MV-4-11 (cell line): Measurements from ENCODE around the gene TTPAL.
A peak's percentile ranks its signal among the peaks of the same experiment; 100 is the strongest.

Source experiments
- DNase-seq: peaks from one replicate; lab custom pipeline; 2025; lab: John Stamatoyannopoulos, UW

Gene TTPAL

GRCh38 chr20:44497761-44498160 lies 22.1 kb downstream of the TTPAL start:
- DNase-seq, result no peak

GRCh38 chr20:44500221-44500620 lies 24.5 kb downstream of the TTPAL start:
- no peak for DNase-seq

DNA sequence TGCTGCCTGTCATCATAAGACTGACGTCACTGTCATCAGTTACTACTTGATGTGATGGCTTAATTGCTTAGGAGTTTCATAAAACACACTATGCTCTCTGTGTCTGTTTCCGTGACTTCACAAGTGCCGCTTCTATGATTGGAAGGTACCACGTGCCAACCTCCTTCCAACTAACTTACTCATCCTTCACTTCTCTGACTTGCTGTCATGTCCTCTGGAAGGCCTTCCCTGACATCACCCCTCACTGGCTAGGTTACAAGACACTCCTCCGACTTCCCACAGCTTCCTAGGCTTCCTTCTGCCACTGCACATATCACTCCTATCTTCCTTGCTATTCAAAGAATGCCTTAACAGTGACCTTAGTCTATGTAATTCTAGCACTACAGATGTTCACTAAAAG lies 25.8 kb downstream of the TTPAL start:
- no peak for DNase-seq

GRCh38 chr20:44502968-44503367 lies 27.3 kb downstream of the TTPAL start:
- DNase-seq, result no peak

- DNase-seq, result no peak
Measured at GRCh38 chr20:44504402-44505307, 29.0 kb downstream of the TTPAL start.

- no peak for DNase-seq
Measured at GRCh38 chr20:44509762-44510161, 34.1 kb downstream of the TTPAL start.

- no peak for DNase-seq
Measured at GRCh38 chr20:44513871-44514270, 38.2 kb downstream of the TTPAL start.

GRCh38 chr20:44516491-44516890 lies 40.8 kb downstream of the TTPAL start:
- no peak for DNase-seq

DNA sequence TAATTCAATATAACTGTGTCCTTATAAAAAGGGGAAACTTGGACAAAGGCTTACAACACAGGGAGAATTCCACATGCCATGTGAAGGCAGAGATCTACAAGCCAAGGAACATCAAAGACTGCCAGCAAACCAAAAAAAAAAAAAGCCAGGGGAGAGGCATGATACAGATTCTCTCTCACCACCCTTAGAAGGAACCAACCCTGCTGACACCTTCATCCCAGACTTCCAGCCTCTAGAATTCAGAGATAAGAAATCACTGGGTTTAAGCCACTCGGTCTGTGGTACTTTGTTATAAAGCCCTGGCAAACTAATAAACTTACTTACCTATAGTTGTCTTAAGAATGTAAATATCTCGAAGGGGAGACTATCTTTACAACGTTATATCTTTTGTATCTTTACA lies 41.8 kb downstream of the TTPAL start:
- no peak for DNase-seq

- no peak for DNase-seq
Measured at GRCh38 chr20:44518248-44518647, 42.6 kb downstream of the TTPAL start.

DNA sequence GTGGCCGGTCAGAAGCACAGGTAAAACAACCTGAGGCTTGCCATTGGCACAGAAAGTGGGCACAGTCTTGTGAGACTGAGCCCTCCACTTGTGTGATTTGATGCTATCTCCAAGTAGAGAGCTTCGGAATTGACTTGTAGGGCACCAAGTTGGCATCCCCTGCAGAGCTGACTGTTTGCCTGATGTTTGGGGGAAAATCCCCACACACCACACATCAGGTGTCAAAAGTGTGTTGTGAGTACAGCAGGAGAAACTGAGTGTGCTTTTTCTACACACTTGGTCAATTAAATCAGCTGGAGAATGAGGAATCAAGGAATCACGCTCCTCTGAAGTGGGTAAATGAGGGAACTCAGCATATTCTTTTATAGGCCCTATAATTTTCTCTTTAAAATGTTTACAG lies 45.2 kb downstream of the TTPAL start:
- DNase-seq, result no peak

GRCh38 chr20:44521484-44522481 lies 46.1 kb downstream of the TTPAL start, which contains the start of gene SERINC3:
Gene SERINC3 (minus strand): TSS chr20:44522070. CDS start chr20:44521951, 119 bp downstream.
- DNase-seq, result peak; percentile 91

DNA sequence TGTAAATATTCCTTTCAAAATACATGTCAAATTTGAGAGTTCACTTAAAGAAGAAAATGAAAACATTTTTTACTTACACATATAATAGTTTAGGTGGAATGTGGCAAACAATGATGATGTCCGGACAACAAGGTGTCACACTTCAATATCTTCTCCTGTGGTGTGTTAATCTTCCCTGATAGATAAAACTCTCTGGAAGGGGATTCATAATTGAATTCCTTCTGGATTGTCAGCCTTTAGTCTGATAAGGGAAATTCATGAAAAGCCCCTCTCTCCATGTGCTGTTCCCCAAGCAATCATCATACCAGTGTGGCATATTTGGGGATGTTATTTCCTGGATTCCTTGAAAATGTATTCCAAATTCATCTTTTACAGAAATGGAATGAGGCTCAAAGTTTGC lies 47.2 kb downstream of the TTPAL start:
- no peak for DNase-seq

- DNase-seq, result no peak
Measured at GRCh38 chr20:44523746-44524145, 48.1 kb downstream of the TTPAL start.

GRCh38 chr20:44526129-44526528 lies 50.5 kb downstream of the TTPAL start:
- DNase-seq, result no peak

GRCh38 chr20:44527716-44528199 lies 52.1 kb downstream of the TTPAL start:
- DNase-seq, result no peak

DNA sequence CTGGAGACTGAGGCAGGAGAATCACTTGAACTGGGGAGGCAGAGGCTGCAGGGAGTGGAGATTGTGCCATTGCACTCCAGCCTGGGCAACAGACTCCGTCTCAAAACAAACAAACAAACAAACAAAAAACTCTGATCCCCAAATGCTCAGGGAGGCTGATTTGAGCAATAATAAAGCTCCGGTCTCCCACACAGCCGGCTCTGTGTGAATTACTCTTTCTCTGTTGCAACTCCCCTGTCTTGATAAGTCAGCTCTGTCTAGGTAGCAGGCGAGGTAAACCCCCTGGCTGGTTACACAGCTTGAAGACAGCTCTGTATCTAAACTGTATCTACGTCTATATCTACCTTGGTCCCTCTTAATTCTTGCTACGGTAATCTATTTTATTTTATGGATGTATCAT lies 52.6 kb downstream of the TTPAL start:
- no peak for DNase-seq

DNA sequence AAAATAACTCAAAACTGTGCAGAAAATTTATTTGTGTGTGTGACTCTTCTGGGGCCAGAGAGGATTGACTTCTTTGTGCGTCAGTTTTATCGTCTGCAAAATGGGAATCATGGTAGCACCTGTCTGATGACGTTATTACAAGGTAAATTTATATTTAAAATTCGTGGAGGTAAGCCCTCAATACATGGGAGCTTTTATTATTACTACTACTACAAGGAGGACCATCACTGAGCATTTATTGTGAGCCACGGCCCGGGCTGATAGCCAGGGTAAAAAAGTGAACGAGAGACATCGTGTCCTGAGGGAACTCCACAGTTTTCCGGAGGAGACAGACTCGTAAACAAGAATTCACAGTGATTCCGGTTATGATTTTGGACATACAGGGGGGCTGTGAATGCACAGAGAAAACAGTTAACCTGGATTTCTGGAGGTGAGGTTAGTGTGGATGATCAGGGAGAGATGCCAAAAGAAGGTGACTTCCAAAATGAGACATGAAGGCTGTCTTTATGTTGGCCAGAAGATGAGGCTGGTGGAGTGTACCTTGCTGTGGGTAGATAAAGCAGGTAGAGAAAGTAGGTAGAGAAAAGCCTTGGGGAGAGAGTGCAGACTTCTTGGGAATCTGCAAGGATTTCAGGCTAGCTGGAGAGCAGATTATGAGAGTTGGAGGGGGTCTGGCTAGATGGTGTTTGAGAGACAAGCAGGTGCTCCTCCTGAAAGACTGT lies 56.7 kb downstream of the TTPAL start:
- DNase-seq, result no peak

- no peak for DNase-seq
Measured at GRCh38 chr20:44532981-44533331, 57.3 kb downstream of the TTPAL start.

GRCh38 chr20:44533928-44534327 lies 58.3 kb downstream of the TTPAL start:
- no peak for DNase-seq

DNA sequence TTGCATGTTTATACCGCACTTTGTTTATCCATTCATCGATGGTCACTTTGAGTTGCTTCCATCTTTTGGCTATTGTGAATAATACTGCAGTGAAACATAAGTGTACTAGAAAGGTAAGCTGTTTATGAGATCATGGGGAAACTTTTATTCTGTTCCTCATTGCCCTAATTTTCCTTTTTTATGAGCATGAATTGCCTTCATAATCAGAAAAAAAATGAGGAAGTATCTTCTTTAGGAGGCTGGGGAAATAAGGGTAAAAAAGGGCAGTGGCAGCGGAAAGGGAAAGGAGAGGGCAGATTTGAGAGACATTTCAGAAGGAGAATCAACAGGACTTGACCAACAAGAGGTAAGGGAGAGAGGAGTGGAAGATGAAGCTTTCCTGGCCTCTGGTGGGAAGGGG lies 60.5 kb downstream of the TTPAL start:
- peak; percentile 19 for DNase-seq

DNA sequence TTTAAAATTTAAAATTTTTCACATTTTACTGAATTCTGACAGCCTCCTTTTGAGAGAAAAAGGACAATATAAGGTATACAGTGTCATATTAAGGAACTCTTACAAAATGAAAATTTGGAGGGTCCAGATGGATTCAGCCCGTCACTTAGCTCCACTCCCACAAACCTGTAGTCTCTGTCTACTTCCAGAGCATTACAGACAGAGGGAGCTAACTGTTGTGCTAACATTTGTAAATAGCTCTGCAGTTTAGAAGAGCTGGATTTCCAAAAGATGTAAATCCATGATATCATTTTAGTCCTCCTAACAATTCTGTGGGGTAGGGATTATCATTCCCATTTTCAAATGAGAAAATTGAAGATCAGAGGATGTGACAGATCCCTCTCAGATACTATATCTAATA lies 62.3 kb downstream of the TTPAL start:
- no peak for DNase-seq
